A673 (cell line): ENCODE measurements around the gene CXCR5. TPM values are rescaled to one million over a fixed set of nuclear protein-coding genes. Genes with fewer than 3 reads are reported as not detected.

Source experiments
- BruUV-seq: library from RNA; stranded (reverse); fragments of 400-500 nt; replicated peaks from 2 replicates; lab custom pipeline; 2021; lab: Mats Ljungman, UMichigan
- CTCF ChIA-PET: fragments of 300-600 bp; sonication (Branson Sonifier 250); formaldehyde crosslinking; loops from one replicate; lab custom pipeline; 2022; ENCODE audit warnings: antibody characterized with exemption; lab: Charles Lee
- POLR2A ChIA-PET: fragments of 300-600 bp; sonication (Branson Sonifier 250); formaldehyde crosslinking; loops from one replicate; lab custom pipeline; 2022; ENCODE audit warnings: antibody characterized with exemption; ENCODE audit not compliant: low non-redundant PET; lab: Charles Lee
- DNase-seq: peaks from one replicate; pipeline ENCODE4 v3.0.0-alpha.2; 2015; ENCODE audit warnings: low spot score
- H3K27ac ChIP-seq: fragments of 200-600 bp; sonication (generic); 2 replicates; pipeline ENCODE4 v1.5.1; 2016; ENCODE audit warnings: mixed run types, low read depth, mild to moderate bottlenecking, mixed read lengths, antibody characterized with exemption, low read length; ENCODE audit not compliant: poor library complexity, severe bottlenecking
- H3K27me3 ChIP-seq: fragments of 200-600 bp; sonication (generic); replicated peaks from 2 replicates; pipeline ENCODE4 v1.6.1; 2017; ENCODE audit warnings: mixed run types, low read depth, mild to moderate bottlenecking, mixed read lengths, antibody characterized with exemption, low read length; ENCODE audit not compliant: insufficient read depth, poor library complexity
- H3K36me3 ChIP-seq: fragments of 200-600 bp; sonication (generic); 2 replicates; pipeline ENCODE4 v1.6.1; 2016; ENCODE audit warnings: mixed run types, mild to moderate bottlenecking, mixed read lengths, antibody characterized with exemption, low read length; ENCODE audit not compliant: insufficient read depth, poor library complexity, severe bottlenecking
- H3K4me1 ChIP-seq: fragments of 200-600 bp; sonication (generic); 2 replicates; pipeline ENCODE4 v1.6.1; 2017; ENCODE audit warnings: mixed run types, mild to moderate bottlenecking, mixed read lengths, antibody characterized with exemption, low read length; ENCODE audit not compliant: insufficient read depth, poor library complexity, severe bottlenecking
- H3K4me3 ChIP-seq: fragments of 200-600 bp; sonication (generic); 2 replicates; pipeline ENCODE4 v1.5.1; 2016; ENCODE audit warnings: low read depth, mixed run types, mild to moderate bottlenecking, mixed read lengths, low read length; ENCODE audit not compliant: poor library complexity, severe bottlenecking
- H3K9me3 ChIP-seq: fragments of 200-600 bp; sonication (generic); 2 replicates; pipeline ENCODE4 v1.6.1; 2016; ENCODE audit warnings: mixed run types, low read depth, mild to moderate bottlenecking, mixed read lengths, antibody characterized with exemption, low read length; ENCODE audit not compliant: poor library complexity, severe bottlenecking
- EZH2 ChIP-seq: fragments of 200-600 bp; sonication (generic); IDR thresholded peaks from 2 replicates; pipeline ENCODE4 v1.6.1; 2017; ENCODE audit warnings: borderline replicate concordance, low read depth, mild to moderate bottlenecking, mixed read lengths, antibody characterized with exemption, low read length; ENCODE audit not compliant: poor library complexity, severe bottlenecking
- intact Hi-C: fragments of 100-400 bp; cut with micrococcal nuclease; formaldehyde crosslinking; loops from one replicate; pipeline ENCODE4 v1.10.0; 2022; ENCODE audit not compliant: unreplicated experiment
- total RNA-seq: library from RNA; stranded (reverse); gene quantifications from 2 replicates; pipeline ENCODE4 v1.2.3, GENCODE V29; 2021
- TF ChIP-seq, protein P1 (sequence below): fragments of 300-800, 200-600 bp; sonication (generic); conservative IDR thresholded peaks from 2 replicates; pipeline ENCODE4 v1.5.1; 2017; ENCODE audit warnings: low read depth, mild to moderate bottlenecking, antibody characterized with exemption, low read length, moderate library complexity, mixed read lengths

The CXCR5 gene
- total RNA-seq, 1 experiment from 2014 or later = not detected

DNA sequence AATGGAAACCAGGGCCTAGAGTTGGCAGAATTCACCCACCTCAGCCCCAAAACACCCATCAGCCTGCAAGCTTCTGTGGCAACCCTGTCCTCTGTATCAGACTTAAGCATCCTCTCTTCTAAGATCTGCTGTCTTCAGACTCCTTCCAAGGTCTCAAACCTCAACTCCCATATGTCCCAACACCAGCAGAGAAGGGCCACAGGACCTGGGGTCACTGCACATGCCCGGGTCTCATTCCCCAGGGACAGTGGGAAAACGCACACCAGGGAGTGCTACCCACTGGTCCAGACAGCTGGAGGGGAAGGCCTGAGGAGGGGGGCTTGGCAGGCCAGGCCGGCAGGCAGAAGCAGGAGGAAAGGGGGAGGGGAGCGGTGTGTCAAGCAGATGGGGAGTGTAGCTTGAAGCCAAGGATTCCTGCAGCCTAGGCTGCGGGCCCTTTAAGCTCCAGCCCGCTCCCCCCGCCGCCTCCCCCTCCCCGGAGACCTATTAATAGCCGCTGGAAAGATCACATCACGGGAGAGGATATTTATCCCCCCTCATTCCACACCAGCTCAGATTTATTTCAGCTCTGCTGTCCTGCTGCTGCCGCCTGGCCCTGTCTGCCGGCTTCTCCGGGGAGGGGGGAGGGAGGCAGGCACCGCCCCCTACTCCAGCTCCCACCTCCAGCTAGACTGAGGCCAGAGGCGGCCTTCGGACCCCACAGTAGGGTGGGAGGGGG, 25.4 kb downstream of the CXCR5 start:
- no TSS peak for BruUV-seq
- no peaks in the 10 kb centered on the region for H3K27me3 ChIP-seq
- ChIA-PET CTCF (interaction anchor here (0.5 to 3.2 kb wide), 8 partner anchors 13 to 250 kb away, joined by 3 to 49 read pairs (median 5); partner anchors contain the start of gene BCL9L), POLR2A (interaction anchor here (0.6 to 1.2 kb wide), 6 partner anchors 16 to 133 kb away, joined by 3 to 12 read pairs (median 4); partner anchors contain the start of gene BCL9L)
- peak overlapping the region; percentile 28 for H3K4me3 ChIP-seq
- intact Hi-C loops = loop anchor here (10.0 kb wide), 1 partner anchor 426 kb away; the partner anchor contains the start of gene RNF26
- H3K9me3 ChIP-seq = no peaks in the 10 kb centered on the region
- peak; percentile 96 for DNase-seq
- TF ChIP-seq, protein P1, sequence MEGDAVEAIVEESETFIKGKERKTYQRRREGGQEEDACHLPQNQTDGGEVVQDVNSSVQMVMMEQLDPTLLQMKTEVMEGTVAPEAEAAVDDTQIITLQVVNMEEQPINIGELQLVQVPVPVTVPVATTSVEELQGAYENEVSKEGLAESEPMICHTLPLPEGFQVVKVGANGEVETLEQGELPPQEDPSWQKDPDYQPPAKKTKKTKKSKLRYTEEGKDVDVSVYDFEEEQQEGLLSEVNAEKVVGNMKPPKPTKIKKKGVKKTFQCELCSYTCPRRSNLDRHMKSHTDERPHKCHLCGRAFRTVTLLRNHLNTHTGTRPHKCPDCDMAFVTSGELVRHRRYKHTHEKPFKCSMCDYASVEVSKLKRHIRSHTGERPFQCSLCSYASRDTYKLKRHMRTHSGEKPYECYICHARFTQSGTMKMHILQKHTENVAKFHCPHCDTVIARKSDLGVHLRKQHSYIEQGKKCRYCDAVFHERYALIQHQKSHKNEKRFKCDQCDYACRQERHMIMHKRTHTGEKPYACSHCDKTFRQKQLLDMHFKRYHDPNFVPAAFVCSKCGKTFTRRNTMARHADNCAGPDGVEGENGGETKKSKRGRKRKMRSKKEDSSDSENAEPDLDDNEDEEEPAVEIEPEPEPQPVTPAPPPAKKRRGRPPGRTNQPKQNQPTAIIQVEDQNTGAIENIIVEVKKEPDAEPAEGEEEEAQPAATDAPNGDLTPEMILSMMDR = no peak
- TF ChIP-seq EZH2 = no peak
- H3K27ac ChIP-seq = peak overlapping the region; percentile 88
- H3K4me1 ChIP-seq = peaks cover 66% of the 10 kb centered on the region
- H3K36me3 ChIP-seq = peaks cover 10% of the 10 kb centered on the region

DNA sequence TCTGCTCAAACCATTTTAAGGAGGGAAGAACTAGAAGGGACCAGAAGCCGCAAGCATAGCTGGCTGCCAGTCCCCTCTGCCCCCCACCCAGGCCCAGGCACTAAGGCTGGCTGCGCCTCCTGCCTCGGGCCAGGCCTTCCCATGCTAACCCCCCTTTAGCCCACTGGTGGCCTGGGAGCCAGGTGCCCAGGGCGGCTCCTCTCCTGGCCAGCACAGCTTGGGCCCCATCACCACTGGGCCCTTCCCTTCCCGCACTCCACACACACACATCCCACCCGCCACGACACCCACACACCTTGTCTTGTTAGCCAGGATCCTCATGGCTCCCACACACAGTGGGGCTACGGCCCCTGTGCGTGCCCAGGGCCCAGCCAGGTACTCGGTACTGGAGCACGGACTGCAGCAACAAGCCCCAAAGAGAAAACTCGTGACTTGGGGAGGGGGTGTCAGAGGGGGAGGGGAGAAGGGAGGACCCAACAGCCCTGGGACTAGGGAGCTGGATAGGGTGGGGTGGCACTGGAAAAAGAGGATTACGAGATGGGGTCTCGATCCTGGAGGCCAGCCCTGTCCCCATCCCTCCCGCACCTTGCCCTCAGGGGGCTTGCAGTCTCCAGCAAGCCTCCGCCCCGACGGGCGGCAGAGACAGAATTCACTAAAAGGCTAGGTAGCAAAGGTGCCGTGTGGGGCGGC, 26.1 kb downstream of the CXCR5 start:
- TF ChIP-seq, protein P1 = no peak
- TF ChIP-seq EZH2 = no peak
- Histone ChIP-seq H3K4me3 (peak overlapping the region; percentile 28), H3K36me3 (peaks cover 10% of the 10 kb centered on the region), H3K27ac (peak overlapping the region; percentile 88), H3K4me1 (peaks cover 73% of the 10 kb centered on the region), H3K9me3 (no peaks in the 10 kb centered on the region), H3K27me3 (no peaks in the 10 kb centered on the region)
- peak; percentile 50 for DNase-seq
- ChIA-PET CTCF (interaction anchor here (0.6 to 3.2 kb wide), 6 partner anchors 12 to 50 kb away, joined by 3 to 49 read pairs (median 4); partner anchors contain the start of gene BCL9L), POLR2A (interaction anchor here (1.0 to 1.2 kb wide), 2 partner anchors 15 to 119 kb away, joined by 3 to 6 read pairs; no protein-coding TSS in a partner anchor)
- BruUV-seq = TSS peak; percentile 79
- intact Hi-C loops = loop anchor here (10.0 kb wide), 1 partner anchor 425 kb away; the partner anchor contains the start of gene RNF26
